Measurements from ENCODE around the gene RAVER2.
"Not testable (repeated sequence)": the region's sequence is repeated elsewhere in the genome, so short reads cannot be mapped to it uniquely, and the experiment has no call there.

The RAVER2 gene

DNA sequence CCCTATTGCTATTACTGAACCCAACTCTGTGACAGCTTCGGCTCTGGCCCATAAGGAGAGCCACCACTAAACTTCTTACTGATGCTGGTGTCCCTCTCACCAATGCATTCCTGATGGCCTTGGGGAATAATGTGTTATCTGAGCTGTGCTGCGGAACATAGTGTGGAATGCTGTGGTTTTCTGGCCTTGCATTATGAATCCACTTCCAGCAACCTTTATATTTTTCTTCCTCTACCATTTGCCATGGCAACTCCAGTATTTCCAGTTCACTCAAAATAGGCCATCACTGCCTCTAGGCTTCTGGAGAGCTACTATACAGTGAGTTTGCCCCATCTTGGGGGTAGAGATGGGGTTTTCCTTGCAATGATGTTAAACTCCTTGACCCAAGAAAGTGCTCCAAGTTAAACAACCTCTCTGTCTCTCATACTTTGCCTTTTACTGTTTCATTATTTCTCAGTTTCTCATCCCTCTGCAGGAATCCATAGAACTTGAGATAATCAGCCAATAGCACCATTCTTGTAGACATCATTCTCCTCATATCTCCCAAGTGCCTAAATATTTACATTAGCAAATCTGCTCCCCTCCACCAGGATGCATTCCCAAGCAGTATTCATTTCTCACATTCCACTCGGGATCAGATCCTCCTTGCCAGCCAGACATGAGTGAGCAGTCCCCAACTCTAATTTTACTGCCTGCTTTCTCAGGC, 11.1 kb upstream of the RAVER2 start:
- DNase-seq (ENCODE audit: extremely low read depth, low read depth) = no peak
- TF ChIP-seq, protein P1, sequence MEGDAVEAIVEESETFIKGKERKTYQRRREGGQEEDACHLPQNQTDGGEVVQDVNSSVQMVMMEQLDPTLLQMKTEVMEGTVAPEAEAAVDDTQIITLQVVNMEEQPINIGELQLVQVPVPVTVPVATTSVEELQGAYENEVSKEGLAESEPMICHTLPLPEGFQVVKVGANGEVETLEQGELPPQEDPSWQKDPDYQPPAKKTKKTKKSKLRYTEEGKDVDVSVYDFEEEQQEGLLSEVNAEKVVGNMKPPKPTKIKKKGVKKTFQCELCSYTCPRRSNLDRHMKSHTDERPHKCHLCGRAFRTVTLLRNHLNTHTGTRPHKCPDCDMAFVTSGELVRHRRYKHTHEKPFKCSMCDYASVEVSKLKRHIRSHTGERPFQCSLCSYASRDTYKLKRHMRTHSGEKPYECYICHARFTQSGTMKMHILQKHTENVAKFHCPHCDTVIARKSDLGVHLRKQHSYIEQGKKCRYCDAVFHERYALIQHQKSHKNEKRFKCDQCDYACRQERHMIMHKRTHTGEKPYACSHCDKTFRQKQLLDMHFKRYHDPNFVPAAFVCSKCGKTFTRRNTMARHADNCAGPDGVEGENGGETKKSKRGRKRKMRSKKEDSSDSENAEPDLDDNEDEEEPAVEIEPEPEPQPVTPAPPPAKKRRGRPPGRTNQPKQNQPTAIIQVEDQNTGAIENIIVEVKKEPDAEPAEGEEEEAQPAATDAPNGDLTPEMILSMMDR (IDR thresholded peaks at IDR 0.05; ENCODE audit: low read depth, low read length) = no peak

DNA sequence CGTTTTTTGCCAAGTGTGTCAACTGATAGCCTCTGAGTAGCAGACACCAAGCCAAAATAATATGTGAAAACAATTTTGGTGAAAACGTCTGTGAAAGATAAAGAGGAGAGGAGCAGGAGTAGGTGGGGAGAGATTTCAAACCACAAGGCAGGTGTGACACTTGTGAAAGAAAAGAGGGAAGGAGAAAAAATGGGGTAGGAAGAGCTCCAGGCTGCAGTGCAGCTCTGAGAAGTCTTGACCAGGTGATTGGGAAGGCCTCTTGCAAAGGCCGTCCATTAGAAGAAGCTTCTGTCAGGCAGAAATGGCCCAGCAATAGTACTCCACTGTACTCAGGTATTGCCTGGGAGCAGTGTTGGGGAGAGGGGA, 10.6 kb upstream of the RAVER2 start:
- no peak for DNase-seq (ENCODE audit: extremely low read depth, low read depth)
- TF ChIP-seq, protein P1 (IDR thresholded peaks at IDR 0.05; ENCODE audit: low read depth, low read length) = no peak

DNA sequence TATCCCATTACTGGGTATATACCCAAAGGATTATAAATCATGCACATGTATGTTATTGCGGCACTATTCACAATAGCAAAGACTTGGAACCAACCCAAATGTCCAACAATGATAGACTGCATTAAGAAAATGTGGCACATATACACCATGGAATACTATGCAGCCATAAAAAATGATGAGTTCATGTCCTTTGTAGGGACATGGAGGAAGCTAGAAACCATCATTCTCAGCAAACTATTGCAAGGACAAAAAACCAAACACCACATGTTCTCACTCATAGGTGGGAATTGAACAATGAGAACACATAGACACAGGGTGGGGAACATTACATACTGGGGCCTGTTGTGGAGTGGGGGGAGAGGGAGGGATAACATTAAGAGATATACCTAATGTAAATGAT, 4.2 kb upstream of the RAVER2 start:
- not testable (repeated sequence) for DNase-seq (ENCODE audit: extremely low read depth, low read depth)

DNA sequence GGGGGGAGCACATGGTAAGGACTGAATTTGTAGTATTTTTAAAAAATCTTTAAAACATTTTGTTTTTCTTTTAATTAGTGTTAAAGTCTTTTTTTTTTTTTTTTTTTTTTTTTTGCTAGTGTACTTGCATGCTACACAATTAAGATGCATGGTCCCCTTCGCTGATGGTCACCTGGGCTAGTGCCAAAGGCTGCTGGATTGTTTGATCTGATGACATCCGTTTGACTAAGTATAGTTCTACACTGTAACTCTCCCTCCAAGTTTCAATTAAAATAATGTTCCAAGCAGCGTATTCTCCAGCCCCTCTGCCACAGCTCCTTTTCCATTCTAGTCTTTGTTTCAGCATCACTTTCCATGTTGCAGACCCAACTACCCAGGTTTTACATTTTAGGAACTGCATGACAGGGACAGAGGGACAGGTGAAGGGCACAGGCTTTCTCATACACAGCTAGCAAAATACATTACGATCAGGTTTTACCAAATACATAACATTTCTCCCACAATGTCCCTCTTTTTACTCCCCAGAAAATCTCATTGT, 852 bp upstream of the RAVER2 start:
- TF ChIP-seq, protein P1 (IDR thresholded peaks at IDR 0.05; ENCODE audit: low read depth, low read length) = no peak
- no peak for DNase-seq (ENCODE audit: extremely low read depth, low read depth)

DNA sequence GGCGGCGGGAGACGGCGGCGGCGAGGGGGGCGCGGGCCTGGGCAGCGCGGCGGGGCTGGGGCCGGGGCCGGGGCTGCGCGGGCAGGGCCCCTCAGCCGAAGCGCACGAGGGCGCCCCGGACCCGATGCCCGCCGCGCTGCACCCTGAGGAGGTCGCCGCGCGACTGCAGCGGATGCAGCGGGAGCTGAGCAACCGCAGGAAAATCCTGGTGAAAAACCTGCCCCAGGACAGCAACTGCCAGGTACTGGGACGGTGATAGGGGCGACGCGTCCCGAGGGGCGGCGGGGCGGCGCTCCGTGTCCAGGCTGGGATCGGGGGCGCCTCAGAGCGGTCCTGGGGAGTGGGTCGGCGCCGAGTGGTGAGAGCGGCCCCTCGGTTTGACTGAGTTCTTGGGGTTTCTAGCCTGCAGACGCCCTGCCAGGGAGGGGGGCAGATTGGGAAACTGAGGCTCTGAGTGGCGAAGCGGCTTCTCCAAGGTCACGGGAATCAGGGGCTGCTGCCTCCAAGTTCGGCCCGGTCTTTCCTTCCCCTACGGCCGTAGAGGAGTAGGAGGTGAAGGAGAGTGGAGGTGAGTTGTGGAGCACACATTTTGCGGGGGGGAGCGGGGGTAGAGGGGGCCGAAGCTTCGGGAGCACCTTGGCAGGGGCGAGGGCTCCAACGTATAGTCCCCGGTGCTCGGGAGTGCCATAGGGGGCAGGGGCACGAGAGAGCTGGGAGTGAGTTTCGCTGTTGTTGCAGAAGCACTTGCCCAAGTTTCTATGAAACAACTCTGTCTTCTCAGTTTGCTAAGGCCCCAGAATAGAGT, 508 bp downstream of the RAVER2 start:
- TF ChIP-seq, protein P1 (IDR thresholded peaks at IDR 0.05; ENCODE audit: low read depth, low read length) = no peak
- no peak for DNase-seq (ENCODE audit: extremely low read depth, low read depth)

DNA sequence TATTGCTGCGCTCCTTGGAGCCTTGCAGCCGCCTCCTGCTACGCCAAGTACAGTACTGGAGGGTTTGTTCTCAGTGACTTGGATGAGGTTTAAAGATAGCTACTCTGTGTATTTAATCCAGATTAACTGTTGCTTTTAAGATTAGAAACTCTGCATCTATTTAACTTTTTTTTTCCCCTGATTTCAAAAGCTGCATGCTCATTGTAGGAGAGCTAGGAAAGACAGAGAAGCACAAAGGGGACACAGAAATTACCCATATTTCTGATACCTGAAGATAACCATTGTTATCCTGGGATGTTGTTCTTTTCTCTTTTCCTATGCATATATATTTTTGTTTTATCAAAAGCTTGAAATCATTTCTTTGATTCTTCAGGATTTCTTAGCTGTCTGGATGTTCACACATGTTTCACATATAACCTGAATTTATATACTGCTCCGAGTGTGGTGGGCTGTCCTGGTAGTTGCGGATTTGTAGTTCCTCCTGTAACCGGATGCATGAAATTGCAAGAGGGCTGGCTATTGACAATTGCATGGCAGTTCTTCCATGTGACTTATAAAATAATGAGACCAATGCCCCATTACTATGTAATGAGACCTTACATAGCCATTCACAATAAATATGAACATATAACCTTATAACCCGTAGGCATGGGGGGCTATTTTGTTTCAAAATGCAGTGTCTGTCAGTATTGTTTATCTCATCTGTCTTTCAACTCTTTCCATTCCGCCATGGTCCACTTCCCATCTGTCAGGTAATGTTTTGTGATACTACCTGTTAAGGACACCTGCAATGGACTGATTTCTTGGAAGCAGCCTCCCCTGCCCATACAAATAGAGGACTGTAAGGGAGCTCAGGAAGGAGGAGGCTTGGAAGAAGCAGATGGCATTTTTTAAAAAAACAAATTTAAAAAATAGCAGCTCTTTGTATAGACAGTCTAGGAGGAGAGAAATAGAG, 1.4 kb downstream of the RAVER2 start:
- DNase-seq (ENCODE audit: extremely low read depth, low read depth) = no peak
- TF ChIP-seq, protein P1 (IDR thresholded peaks at IDR 0.05; ENCODE audit: low read depth, low read length) = no peak

DNA sequence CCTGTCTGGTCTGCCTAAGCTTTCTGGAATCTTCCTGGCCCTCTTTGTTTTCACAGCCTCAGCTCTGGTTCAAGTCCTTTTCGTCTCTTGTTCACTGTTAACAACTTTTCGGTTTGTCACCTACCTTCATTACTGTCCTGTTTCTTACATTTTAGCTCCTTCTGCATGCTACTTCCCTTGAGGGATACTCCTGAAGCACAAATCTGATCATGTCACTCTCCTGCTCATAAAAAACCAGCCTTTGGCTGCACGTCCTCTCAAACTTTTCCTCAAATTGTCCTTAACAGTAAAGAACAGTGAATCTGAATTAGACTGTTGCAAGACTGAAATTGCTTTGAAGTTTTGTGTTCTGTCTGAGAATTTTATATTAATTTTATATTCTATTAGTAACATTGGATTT, 3.3 kb downstream of the RAVER2 start:
- TF ChIP-seq, protein P1 (IDR thresholded peaks at IDR 0.05; ENCODE audit: low read depth, low read length) = no peak
- no peak for DNase-seq (ENCODE audit: extremely low read depth, low read depth)

Data from AG09319 (cell line).